Measurements from ENCODE around the gene SAC3D1.

Gene SAC3D1

GRCh38 chr11:65042891-65043290, 1.9 kb downstream of the SAC3D1 start:
- no peak for DNase-seq (ENCODE audit: extremely low read depth, low read depth)
- TF ChIP-seq CTCF (IDR thresholded peaks at IDR 0.05; ENCODE audit: low read depth, low read length): no peak

GRCh38 chr11:65043881-65044501, 3.0 kb downstream of the SAC3D1 start:
- TF ChIP-seq CTCF (IDR thresholded peaks at IDR 0.05; ENCODE audit: low read depth, low read length): no peak
- DNase-seq (ENCODE audit: extremely low read depth, low read depth): peak; percentile 28

DNA sequence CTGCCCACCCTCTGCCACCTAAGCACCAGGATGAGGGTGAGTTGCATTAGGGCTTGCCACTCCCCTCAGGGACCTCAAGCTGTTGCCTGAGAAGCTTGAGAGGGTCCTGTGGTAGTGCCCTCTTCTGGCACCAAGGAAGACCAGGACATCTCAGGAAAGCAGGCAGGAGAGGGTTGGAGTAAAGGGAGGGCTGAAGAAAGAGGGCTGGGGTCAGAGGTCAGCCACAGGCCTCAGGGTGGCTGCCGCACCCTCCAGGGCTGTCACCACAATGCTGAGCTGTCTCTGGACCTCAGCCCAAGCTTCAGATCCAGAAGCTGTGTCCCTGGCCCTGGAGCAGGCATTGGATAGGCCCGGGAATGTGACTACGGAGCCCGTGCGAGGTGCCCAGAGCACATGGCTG, 4.1 kb downstream of the SAC3D1 start:
- no peak for TF ChIP-seq CTCF (IDR thresholded peaks at IDR 0.05; ENCODE audit: low read depth, low read length)
- no peak for DNase-seq (ENCODE audit: extremely low read depth, low read depth)

DNA sequence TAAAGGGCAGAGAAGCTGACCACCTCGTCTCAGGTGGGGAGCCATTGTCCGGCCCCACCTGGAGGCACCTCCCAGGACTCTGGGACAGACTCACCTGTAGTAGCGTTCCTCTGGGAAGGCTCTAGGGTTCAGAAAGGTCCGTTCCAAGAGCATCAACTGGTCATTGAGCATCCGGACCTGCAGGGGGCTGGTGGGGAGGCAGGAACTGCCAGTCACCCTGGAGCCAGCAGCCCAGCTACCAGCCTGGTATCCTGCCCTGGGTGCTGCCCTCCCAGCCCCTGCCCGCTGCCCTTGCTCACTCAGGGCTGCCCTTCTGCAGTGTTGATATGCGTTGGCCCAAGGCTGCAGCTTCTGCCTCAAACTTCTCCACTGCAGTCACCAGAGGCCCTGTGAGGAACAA, 4.7 kb downstream of the SAC3D1 start:
- DNase-seq (ENCODE audit: extremely low read depth, low read depth): no peak
- no peak for TF ChIP-seq CTCF (IDR thresholded peaks at IDR 0.05; ENCODE audit: low read depth, low read length)

DNA sequence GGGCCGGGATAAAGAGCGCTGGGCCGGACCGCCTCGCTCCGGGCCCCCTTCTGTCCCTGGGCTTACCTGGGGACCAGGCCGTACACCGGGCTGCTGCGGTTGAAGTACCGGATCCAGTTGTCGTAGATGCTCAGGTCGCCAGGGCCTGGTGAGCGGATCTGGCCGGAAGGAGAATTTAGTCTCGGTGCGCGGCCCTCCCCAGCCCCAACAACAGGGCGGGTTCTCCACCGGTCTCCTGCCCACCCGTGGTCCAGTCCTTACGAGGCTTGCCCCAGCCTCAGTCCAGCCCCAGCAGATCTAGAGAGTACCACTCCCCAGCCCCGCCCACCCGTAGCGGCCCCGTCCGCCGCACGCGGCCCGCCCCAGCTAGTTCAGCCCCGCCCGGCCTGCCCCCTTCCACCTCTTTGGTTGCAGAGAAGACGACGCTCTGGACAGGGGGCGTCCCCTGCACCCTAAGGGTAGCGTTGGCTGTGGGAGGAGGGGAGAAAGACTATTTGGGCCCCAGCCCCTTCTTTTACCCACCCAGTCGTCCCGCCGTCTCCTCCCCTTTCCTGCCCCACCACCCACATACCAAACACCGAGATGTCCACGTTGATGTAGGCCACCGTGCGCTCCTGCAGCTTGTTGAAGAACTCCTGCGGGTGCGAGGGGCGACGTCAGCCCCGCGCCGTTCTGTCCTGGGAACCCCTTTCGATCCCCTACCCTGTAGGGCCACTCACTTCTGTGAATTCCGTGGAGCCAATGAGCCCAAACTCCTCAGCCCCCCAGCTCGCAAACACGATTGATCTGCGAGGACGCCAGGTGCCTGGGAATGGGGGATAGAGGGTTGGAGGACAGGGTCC, 6.8 kb downstream of the SAC3D1 start:
- no peak for DNase-seq (ENCODE audit: extremely low read depth, low read depth)
- TF ChIP-seq CTCF (IDR thresholded peaks at IDR 0.05; ENCODE audit: low read depth, low read length): no peak

- TF ChIP-seq CTCF (IDR thresholded peaks at IDR 0.05; ENCODE audit: low read depth, low read length): no peak
- no peak for DNase-seq (ENCODE audit: extremely low read depth, low read depth)
These were observed 10.4 kb downstream of the SAC3D1 start for GRCh38 chr11:65051398-65051858.

GRCh38 chr11:65053827-65054508, 13.0 kb downstream of the SAC3D1 start:
- DNase-seq (ENCODE audit: extremely low read depth, low read depth): no peak
- no peak for TF ChIP-seq CTCF (IDR thresholded peaks at IDR 0.05; ENCODE audit: low read depth, low read length)
